GM23248 (cell line): ENCODE measurements around the gene CCT5. TPM values are rescaled to one million over a fixed set of nuclear protein-coding genes. Genes with fewer than 3 reads are reported as not detected.

Experiments
- DNase-seq: peaks from one replicate; pipeline ENCODE4 v3.0.0-alpha.2; 2015
- H2AFZ ChIP-seq: fragments of 200-600 bp; sonication (generic); 2 replicates; pipeline ENCODE4 v1.6.1; 2016; ENCODE audit warnings: antibody characterized with exemption
- H3F3A ChIP-seq: fragments of 200-600 bp; sonication (generic); 2 replicates; pipeline ENCODE4 v1.6.1; 2016; ENCODE audit warnings: mild to moderate bottlenecking, antibody characterized with exemption, mixed run types; ENCODE audit not compliant: insufficient read depth
- H3K27ac ChIP-seq: fragments of 200-600 bp; sonication (generic); 2 replicates; pipeline ENCODE4 v1.5.1; 2016; ENCODE audit warnings: mild to moderate bottlenecking
- H3K27me3 ChIP-seq: fragments of 200-600 bp; sonication (generic); replicated peaks from 2 replicates; pipeline ENCODE4 v1.6.1; 2016; ENCODE audit warnings: mild to moderate bottlenecking; ENCODE audit not compliant: insufficient read depth
- H3K36me3 ChIP-seq: fragments of 200-600 bp; sonication (generic); 2 replicates; pipeline ENCODE4 v1.6.1; 2016; ENCODE audit warnings: low read depth, mild to moderate bottlenecking
- H3K4me1 ChIP-seq: fragments of 200-600 bp; sonication (generic); 2 replicates; pipeline ENCODE4 v1.6.1; 2016; ENCODE audit warnings: mild to moderate bottlenecking; ENCODE audit not compliant: insufficient read depth
- H3K4me2 ChIP-seq: fragments of 200-600 bp; sonication (generic); one replicate; pipeline ENCODE4 v1.6.1; 2016; ENCODE audit warnings: mild to moderate bottlenecking; ENCODE audit not compliant: unreplicated experiment
- H3K4me3 ChIP-seq: fragments of 200-600 bp; sonication (generic); 2 replicates; pipeline ENCODE4 v1.5.1; 2016; ENCODE audit warnings: mild to moderate bottlenecking
- H3K79me2 ChIP-seq: fragments of 200-600 bp; sonication (generic); 2 replicates; pipeline ENCODE4 v1.6.1; 2016; ENCODE audit warnings: mild to moderate bottlenecking; ENCODE audit not compliant: insufficient read depth
- H3K9ac ChIP-seq: fragments of 200-600 bp; sonication (generic); 2 replicates; pipeline ENCODE4 v1.6.1; 2016; ENCODE audit warnings: mild to moderate bottlenecking
- H3K9me2 ChIP-seq: fragments of 200-600 bp; sonication (generic); 2 replicates; pipeline ENCODE4 v1.6.1; 2016; ENCODE audit warnings: mixed run types, mild to moderate bottlenecking, moderate library complexity; ENCODE audit not compliant: insufficient read depth
- H3K9me3 ChIP-seq: fragments of 200-600 bp; sonication (generic); one replicate; pipeline ENCODE4 v1.6.1; 2017; ENCODE audit warnings: low read depth
- H4K20me1 ChIP-seq: fragments of 200-600 bp; sonication (generic); 2 replicates; pipeline ENCODE4 v1.6.0; 2016; ENCODE audit not compliant: insufficient read depth
- EZH2 ChIP-seq: fragments of 200-600 bp; sonication (generic); IDR thresholded peaks from 2 replicates; pipeline ENCODE4 v1.6.1; 2018; ENCODE audit warnings: antibody characterized with exemption, mild to moderate bottlenecking; ENCODE audit not compliant: insufficient read depth, poor library complexity, severe bottlenecking
- EZH2phosphoT487 ChIP-seq: fragments of 200-600 bp; sonication (generic); IDR thresholded peaks from 2 replicates; pipeline ENCODE4 v1.6.1; 2018; ENCODE audit warnings: antibody characterized with exemption, moderate library complexity, mild to moderate bottlenecking, low read depth; ENCODE audit not compliant: insufficient read depth
- WGBS, 2 experiments: methylation state at CpG; one replicate each; pipeline ENCODE4 v1.1.6; 2015 to 2017; ENCODE audit warnings: low lambda C conversion rate in 2 of 2, low coverage in 1 of 2; ENCODE audit errors: missing lambda C conversion rate in 2 of 2; 5-methylcytosine and 5-hydroxymethylcytosine counted together
- in situ Hi-C: fragments of 300-500 bp; cut with MboI; formaldehyde crosslinking; loops from 2 replicates; pipeline ENCODE4 v1.15.0; 2020
- polyA plus RNA-seq: library from polyadenylated mRNA; unstranded; fragments of >200 nt; fragmentation: Nextera tagmentation; extraction: Ambion mirVana; gene quantifications from 2 replicates; pipeline ENCODE4 v1.2.1, GENCODE V29; 2016
- total RNA-seq: library from RNA; depleted of rRNA; stranded (reverse); fragments of >200 nt; shearing (Covaris generic); gene quantifications from 2 replicates; pipeline ENCODE4 v1.2.3, GENCODE V29; 2014

Gene CCT5
- total and polyA plus RNA-seq, 2 experiments from 2014 or later, result 264 to 392 TPM

DNA sequence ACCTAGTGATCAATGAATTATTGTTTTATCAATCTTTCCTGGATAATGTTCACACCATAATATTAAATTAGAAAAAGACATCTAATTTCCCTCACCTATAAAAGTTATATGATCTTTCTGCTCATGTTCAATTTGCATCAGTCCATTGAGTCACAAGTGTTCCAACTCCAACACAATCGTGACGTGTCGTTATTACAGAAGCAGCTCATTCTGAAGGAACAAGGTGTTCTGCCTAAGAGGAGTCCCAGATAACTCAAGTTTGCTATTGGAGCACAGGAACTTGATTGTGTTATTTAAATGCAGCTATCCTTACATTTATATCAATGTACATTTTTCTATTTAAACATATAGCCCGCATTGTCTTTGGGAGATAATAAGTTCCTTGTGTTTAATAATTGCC, 31.0 kb upstream of the CCT5 start:
- DNase-seq, result no peak

DNA sequence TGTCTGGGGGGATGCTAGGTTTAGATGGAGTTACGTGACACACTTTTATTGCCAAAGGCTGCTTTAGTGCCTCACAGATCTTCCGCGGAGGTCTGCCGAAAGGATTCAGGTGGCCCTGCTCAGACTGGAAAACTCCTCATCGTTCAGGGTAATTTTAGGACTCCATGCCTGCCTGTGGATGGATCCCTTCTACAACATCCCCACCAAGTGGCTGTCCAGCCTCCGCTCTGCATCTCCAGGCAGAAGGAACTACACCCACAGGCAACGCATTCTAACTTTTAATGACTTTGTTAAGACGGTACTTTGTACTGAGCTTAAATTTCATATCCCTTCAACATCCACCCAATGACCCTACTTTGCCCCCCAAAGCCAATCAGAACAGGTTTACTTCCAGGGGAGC, 29.8 kb upstream of the CCT5 start:
- H3K4me1 ChIP-seq, result no peaks in the 10 kb centered on the region
- H3K27ac ChIP-seq, result no peak overlapping the region
- no peak overlapping the region for H3K4me2 ChIP-seq
- H3F3A ChIP-seq, result no peaks in the 10 kb centered on the region
- no peak for DNase-seq
- no peak for TF ChIP-seq EZH2phosphoT487
- TF ChIP-seq EZH2, result no peak
- H4K20me1 ChIP-seq, result no peaks in the 10 kb centered on the region
- H3K36me3 ChIP-seq, result no peaks in the 10 kb centered on the region
- H3K9ac ChIP-seq, result no peak overlapping the region
- H3K9me3 ChIP-seq, result no peaks in the 10 kb centered on the region
- H3K79me2 ChIP-seq, result no peaks in the 10 kb centered on the region
- in situ Hi-C loops, result no loop called here
- no peaks in the 10 kb centered on the region for H3K9me2 ChIP-seq
- no peak overlapping the region for H3K4me3 ChIP-seq
- no peak overlapping the region for H2AFZ ChIP-seq
- H3K27me3 ChIP-seq, result no peaks in the 10 kb centered on the region
- 52 to 66% methylated on average over 8 of the region's 8 CpGs for WGBS, 2 experiments

More for the DNA sequence above, 31.0 kb upstream of the CCT5 start:
- TF ChIP-seq EZH2phosphoT487 (no peak), EZH2 (no peak)
- no peak overlapping the region for H3K4me3 ChIP-seq
- no peaks in the 10 kb centered on the region for H4K20me1 ChIP-seq
- H3K27ac ChIP-seq, result no peak overlapping the region
- H3K9me3 ChIP-seq, result no peaks in the 10 kb centered on the region
- H3K4me1 ChIP-seq, result no peaks in the 10 kb centered on the region
- no peaks in the 10 kb centered on the region for H3K9me2 ChIP-seq
- no peak overlapping the region for H3K9ac ChIP-seq
- in situ Hi-C loops, result no loop called here
- H3K27me3 ChIP-seq, result no peaks in the 10 kb centered on the region
- no peaks in the 10 kb centered on the region for H3F3A ChIP-seq
- H3K4me2 ChIP-seq, result no peak overlapping the region
- 76 to 80% methylated on average over 4 of the region's 4 CpGs for WGBS, 2 experiments
- H3K36me3 ChIP-seq, result no peaks in the 10 kb centered on the region
- H2AFZ ChIP-seq, result no peak overlapping the region
- no peaks in the 10 kb centered on the region for H3K79me2 ChIP-seq

DNA sequence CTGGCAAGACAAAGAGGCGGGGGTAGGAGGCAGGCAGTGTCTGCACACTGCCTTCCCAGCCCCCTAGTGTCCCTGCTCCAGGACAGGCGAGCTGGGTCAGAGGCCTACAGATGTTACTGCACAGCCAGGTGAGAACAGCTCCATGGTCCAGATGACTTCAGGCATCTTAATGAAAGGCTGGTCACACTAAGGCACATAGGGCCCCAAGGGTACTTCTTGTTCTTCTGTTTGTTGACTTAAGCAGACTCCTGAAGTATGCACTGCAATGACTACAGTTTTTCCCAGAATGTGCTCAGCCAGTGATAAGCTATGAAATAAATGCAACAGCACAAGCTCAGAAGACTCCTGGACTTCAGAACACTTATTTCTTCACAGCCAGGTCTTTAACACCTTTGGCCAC, 27.8 kb upstream of the CCT5 start:
- peaks cover 3% of the 10 kb centered on the region for H3K4me1 ChIP-seq
- no peaks in the 10 kb centered on the region for H3K79me2 ChIP-seq
- no peaks in the 10 kb centered on the region for H4K20me1 ChIP-seq
- no peak overlapping the region for H3K4me2 ChIP-seq
- H3K9me3 ChIP-seq, result no peaks in the 10 kb centered on the region
- no peak overlapping the region for H2AFZ ChIP-seq
- H3K4me3 ChIP-seq, result no peak overlapping the region
- no peaks in the 10 kb centered on the region for H3K36me3 ChIP-seq
- H3F3A ChIP-seq, result peaks cover 12% of the 10 kb centered on the region
- H3K9me2 ChIP-seq, result no peaks in the 10 kb centered on the region
- H3K27me3 ChIP-seq, result no peaks in the 10 kb centered on the region
- DNase-seq, result no peak
- in situ Hi-C loops, result no loop called here
- no peak overlapping the region for H3K27ac ChIP-seq
- TF ChIP-seq EZH2, result no peak
- TF ChIP-seq EZH2phosphoT487, result no peak
- 86 to 97% methylated on average over 2 of the region's 2 CpGs for WGBS, 2 experiments
- no peak overlapping the region for H3K9ac ChIP-seq

DNA sequence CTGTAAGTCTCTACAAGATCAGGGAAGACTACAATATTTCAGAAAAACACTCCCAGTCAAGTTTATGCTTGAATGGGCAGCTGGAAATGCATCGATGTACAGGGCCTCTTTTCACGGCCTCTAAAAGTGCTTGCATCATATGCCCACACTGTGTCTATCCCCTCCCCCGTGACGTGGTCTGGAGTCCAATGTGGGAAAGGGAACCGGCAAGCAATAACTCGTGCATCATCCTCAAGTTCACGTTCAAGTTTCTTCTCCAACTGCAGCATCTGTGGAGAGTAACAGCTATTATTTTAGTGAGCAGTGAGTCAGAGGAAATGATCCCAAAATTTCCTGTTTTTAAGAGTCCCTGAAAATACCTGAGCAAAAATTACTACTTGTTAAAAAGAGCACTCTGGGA, 22.7 kb upstream of the CCT5 start:
- Histone ChIP-seq H4K20me1 (no peaks in the 10 kb centered on the region), H3F3A (peaks cover 39% of the 10 kb centered on the region), H3K36me3 (no peaks in the 10 kb centered on the region), H3K27ac (peak overlapping the region; percentile 53), H3K4me3 (no peak overlapping the region), H3K9me2 (no peaks in the 10 kb centered on the region), H3K4me2 (peak overlapping the region; percentile 26), H3K27me3 (no peaks in the 10 kb centered on the region), H2AFZ (no peak overlapping the region), H3K9me3 (no peaks in the 10 kb centered on the region), H3K4me1 (peaks cover 29% of the 10 kb centered on the region), H3K79me2 (no peaks in the 10 kb centered on the region), H3K9ac (peak overlapping the region; percentile 27; the same call in 1 of the 2 replicates)
- TF ChIP-seq EZH2, result no peak
- TF ChIP-seq EZH2phosphoT487, result no peak
- in situ Hi-C loops, result no loop called here
- 32 to 40% methylated on average over 7 of the region's 7 CpGs for WGBS, 2 experiments
- DNase-seq, result peak; percentile 73

DNA sequence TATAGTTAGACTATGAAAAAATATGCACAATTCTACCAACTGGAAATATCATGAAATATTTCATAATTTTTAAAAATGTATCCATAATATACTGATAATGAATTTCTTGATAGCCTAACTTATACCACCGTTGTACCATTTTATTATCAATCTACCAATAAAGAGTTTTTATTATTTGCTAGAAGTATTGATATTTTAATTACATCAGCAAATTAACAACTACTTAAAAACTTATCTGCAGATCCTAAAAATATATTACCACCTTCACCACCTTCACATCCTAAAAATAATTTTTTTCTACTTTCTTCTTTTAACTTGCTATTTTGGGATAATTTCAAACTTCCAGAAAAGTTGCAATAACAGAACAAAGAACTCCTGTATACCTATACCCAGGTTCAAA, 21.8 kb upstream of the CCT5 start:
- H3K4me1 ChIP-seq, result peaks cover 34% of the 10 kb centered on the region
- H3K79me2 ChIP-seq, result no peaks in the 10 kb centered on the region
- H3K27ac ChIP-seq, result peak overlapping the region; percentile 78; the same call in 1 of the 2 replicates
- TF ChIP-seq EZH2 (no peak), EZH2phosphoT487 (no peak)
- no peak overlapping the region for H3K9ac ChIP-seq
- H3K36me3 ChIP-seq, result no peaks in the 10 kb centered on the region
- DNase-seq, result no peak
- H2AFZ ChIP-seq, result no peak overlapping the region
- 96 to 98% methylated on average over 1 of the region's 1 CpG for WGBS, 2 experiments
- no peak overlapping the region for H3K4me2 ChIP-seq
- no peaks in the 10 kb centered on the region for H3K9me2 ChIP-seq
- in situ Hi-C loops, result no loop called here
- H3K4me3 ChIP-seq, result no peak overlapping the region
- H3K27me3 ChIP-seq, result no peaks in the 10 kb centered on the region
- peaks cover 39% of the 10 kb centered on the region for H3F3A ChIP-seq
- H4K20me1 ChIP-seq, result no peaks in the 10 kb centered on the region
- no peaks in the 10 kb centered on the region for H3K9me3 ChIP-seq
